Ramos (cell line): ENCODE data around the gene EML6.

Experiments used
- in situ Hi-C: fragments of 300-500 bp; cut with MboI; formaldehyde crosslinking; loops from one replicate; pipeline ENCODE4 v1.14.3; 2022; ENCODE audit warnings: low sequenced_read_pairs; ENCODE audit not compliant: unreplicated experiment

The EML6 gene

GRCh38 chr2:55010149-55010591, 286.7 kb downstream of the EML6 start:
- in situ Hi-C loops, result no loop called here

DNA sequence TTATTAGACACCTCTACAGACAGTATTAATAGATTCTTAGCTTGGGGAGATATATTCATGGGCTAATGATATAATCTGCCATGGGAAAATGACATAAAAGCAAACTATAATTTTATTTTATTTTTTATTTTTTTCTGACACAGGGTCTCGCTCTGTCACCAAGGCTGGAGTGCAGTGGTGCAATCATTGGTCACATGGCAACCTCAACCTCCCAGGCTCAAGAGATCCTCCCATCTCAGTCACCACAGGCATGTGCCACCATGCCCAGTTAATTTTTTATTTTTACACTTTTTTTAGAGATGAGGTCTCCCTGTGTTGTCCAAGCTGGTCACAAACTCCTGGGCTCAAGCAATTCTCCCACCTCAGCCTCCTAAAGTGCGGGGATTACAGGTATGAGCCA, 287.5 kb downstream of the EML6 start:
- in situ Hi-C loops, result no loop called here

DNA sequence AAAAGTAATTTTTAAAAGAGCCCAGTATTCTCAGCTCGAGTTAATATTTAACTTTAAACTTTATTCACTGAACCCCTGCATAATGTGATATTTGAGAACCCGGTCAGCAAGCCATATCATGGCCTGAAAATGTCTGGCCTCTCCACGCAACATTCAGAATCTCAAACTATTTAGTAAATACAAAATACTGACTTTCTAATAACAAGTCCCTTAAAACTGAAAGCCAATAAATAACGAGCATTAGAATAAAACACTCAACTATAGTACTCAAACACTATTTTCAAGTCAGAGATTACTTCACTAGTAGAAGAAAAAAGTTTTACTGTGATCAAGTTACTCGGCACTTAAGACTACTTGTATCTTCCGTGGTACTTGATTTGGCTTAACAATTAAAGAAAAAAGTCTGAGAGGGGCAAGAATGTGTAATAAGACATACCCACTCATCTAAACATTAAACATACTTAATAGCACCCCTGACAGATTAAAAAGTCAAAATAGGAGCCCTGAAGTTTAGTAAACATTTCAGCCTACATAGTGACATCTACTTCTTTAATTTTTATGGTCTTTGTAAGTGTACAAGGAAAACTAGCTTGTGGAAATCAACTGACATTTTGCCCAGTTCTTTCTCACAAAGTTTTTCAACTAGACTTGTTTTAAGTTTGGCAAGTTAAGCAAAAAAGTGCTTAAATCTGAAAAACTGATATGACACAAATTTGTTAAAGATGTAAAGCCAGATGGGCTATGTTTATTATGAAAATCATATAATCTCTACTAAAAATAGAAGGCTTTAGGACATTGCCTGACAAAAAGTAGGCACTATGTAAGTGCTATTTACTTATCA, 288.6 kb downstream of the EML6 start:
- in situ Hi-C loops, result no loop called here

DNA sequence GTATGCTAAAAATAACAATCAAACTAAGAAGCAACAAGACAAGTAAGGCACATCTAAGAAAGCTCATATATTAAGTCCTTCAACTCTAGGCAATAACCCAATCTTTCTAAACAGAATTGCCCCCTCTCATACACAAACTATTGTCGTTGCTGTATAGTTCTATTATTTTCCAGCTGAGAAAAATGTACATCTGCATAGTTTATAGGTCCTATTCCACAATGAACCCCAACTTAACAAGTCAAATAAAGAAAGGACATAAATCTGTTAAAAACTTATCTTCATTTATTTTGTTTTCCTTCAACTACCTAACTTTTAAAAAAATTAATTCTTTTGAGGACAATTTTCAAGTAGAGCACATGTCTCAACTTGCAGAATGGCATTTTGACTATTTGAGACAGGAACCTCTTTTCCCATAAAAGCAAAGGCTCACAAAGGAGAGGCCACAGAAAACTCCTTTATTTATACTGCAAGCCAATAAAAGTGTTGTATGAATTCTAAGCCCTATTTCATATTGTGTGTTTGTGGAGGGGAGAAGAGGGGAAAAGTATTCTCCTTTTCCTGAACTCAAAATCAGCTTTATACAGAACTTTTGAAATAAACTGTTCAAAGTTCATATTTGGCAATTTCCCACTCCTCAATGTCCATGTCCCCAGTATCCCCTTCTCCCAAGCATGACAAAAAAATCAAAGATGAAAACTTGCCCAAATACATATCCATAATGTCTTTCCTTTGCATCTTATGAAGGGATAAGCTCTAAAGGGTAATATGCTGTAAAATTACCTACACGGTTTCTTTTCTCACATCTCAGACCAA, 289.4 kb downstream of the EML6 start:
- in situ Hi-C loops, result no loop called here

DNA sequence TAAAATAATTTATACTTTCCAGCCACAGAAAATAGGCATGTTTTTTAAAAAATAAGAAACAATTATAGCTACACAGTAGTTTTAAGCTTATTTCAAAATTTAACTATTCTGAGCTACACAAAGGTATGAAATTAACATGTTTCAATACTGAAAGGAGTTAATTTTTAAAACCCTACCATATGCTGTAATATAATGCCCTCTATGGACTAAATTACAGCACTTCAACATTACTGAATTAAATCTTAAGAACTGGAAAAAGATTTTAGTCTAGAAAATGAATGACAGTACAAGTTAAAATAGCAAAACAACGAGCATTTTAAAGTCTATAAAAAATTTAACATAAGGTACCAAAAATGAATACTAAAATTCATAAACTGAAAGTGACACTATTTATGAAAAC, 290.5 kb downstream of the EML6 start:
- in situ Hi-C loops, result no loop called here

DNA sequence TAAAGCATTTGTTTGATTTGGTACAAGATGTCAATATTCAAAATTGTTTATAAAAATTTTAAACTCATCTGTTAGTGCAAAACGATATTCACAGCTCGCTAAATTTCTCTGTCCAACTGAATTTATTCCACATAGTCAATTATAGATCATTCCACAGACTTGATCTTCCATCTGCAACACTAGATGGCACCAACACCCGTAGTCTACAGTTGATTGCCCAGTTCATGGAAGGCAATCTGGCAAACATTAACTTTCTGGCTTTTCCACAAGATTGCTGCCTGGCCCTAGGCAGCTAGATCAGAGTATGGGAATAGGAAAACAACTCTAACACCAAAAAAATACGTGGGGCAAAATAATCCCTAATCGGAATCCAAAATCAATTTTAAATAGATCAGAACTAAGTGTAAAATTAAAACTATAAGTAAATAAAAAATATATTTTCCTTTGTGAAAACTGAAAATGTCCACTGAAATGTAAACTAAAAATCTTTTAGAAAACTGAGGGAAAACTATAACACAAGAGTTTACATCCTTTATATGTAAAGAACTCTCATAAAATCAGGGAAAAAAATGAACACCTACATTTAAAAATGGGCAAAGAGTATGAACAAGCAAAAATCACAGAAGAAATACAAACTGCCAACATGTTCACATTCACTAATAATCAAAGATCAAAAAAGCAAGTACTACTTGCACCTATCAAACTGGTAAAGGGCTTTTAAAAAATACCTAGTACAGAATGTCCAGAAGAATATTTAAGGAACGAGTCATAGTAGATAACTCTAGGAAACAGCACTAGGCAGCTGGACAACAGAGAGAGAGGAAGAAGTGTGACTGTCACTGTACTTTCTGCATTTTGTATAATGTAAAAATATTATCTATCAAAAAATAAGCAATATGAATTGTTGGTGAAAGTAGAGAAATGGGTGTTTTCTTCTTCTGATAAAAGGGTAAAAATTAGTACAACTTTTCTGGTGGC, 291.8 kb downstream of the EML6 start:
- in situ Hi-C loops, result no loop called here

GRCh38 chr2:55017428-55017827, 294.0 kb downstream of the EML6 start:
- in situ Hi-C loops, result no loop called here

- in situ Hi-C loops, result no loop called here
Observed at GRCh38 chr2:55017880-55018279, 294.4 kb downstream of the EML6 start.

DNA sequence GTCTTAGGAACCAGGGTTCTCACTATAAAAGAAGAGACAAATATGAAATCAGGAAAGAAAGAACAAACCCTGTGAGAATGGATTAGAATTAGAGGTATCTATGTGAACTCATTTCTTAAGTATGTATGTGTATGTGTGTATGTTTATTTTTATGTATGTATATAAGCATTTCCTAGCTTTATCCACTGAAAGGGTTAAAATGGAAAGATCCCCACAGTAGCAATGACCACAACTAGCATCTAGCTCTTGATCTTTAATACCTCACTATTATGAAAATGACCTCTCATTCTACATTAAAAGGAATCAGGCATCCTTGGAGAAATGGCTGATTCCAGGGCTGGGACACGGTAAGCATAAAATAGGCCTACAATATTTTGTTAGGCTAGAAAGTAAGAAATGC, 295.2 kb downstream of the EML6 start:
- in situ Hi-C loops, result no loop called here

DNA sequence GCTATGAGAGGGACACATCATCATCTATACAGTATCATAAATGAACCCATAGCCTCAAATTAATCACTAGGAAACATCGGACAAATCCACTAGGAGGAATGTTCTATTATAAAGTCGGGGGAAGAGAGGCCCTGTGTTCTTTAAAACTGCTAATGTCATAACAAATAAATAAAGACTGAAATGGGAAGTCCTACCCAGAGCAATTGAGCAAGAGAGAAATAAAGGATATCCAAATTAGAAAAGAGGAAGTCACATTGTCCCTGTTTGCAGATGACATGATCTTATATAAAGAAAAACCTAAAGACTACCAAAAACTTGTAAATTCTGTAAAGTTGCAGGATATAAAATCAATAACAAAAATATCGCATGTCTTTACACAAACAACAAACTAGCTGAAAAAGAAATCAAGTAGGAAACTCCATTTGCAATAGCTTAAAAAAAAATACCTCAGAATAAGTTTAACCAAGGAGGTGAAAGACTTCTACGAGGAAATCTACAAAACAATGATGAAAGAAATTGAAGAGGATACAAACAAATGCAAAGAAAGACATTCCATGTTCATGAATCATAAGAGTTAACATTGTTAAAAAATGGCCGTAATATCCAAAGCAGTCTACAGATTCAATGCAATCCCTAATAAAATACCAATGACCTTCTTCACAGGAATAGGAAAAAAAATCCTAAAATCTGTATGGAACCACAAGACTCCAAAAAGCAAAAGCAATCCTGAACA, 296.2 kb downstream of the EML6 start:
- in situ Hi-C loops, result no loop called here
